Activated CD4-positive, alpha-beta T cell treated with anti-CD3 and anti-CD28 coated beads for 24 hours (primary cell): Measurements from ENCODE around the gene IL1RAPL1.

ENCODE experiments used
- DNase-seq, 2 donors: peaks; one replicate each; pipeline ENCODE4 v3.0.0-alpha.2; 2020; ENCODE audit warnings: low read depth in 2 of 2

The IL1RAPL1 gene

DNA sequence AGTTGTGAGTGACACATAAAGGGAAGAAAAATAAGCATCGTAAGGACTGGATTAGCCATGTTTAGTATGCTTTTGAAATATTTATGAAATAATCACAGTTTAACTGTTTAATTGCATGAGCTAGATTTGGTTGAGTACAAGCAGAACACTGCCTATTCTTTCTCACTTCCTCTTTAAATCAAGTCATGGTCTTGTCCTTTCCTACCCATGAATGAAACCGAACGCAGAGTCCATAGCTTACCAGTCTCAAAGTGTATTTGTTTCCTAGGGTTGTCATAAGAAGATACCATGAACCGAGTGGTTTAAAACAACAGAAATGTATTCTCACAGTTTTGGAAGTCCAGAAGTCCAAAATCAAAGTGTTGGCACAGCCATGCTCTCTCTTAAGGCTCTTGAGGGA lies 944.1 kb downstream of the IL1RAPL1 start:
- DNase-seq, result no peak

DNA sequence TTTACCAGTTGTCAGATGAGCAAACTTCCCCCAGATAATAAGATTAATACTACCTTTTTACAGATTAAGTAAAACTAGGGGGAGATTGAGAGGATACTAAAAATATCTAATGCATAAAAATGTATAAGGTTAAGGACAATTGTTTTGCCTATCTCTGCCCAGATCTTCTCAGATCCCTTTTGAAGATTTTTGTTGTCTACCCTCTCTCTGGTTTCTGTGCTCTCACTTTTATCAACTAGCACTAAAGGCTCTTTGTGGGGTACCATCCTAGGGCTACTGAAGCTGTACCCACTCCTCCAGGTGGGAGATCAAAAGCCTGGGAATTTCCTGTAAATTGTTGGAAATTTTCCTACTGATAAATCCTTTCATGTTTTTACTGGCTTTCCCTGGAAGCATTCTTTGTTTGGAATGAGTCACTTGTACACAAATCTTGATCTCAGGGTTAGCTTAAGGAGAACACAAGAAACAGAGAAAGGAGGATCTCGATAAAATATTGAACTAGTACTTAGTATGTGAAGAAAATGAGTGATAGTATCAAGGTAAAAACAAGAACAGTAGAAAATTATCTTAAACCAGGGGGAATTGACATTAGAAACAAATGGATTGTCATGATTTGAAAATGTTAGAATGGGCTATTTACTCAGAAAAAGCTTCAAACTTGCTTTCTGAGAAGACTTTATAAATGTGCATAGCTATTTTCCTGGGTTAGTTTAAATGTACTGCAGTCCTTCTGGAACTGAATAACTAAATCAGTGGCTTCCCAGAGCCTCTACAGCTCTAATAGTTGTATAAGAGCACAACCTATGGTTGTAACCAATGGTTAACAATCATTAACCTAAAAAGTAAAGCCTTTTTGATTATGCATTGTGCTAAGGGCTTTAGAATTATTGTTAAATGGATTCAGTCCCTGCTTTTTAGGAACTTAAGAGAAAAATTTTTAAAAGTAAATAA lies 948.2 kb downstream of the IL1RAPL1 start:
- no peak for DNase-seq

DNA sequence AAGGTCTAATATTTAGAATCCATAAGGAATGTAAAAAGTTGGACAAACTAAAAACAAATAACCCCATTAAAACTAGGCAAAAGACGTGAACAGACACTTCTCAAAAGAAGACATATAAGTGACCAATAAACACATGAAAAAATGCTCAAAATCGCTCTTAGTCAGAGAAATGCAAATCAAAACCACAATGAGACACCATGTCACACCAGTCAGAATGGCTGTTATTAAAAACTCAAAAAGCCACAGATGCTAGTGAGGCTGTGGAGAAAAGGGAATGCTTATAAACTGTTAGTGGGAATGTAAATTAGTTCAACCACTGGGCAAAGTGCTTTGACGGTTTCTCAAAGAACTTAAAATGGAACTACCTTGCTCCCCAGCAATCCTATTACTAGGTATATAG lies 953.8 kb downstream of the IL1RAPL1 start:
- DNase-seq, result no peak

DNA sequence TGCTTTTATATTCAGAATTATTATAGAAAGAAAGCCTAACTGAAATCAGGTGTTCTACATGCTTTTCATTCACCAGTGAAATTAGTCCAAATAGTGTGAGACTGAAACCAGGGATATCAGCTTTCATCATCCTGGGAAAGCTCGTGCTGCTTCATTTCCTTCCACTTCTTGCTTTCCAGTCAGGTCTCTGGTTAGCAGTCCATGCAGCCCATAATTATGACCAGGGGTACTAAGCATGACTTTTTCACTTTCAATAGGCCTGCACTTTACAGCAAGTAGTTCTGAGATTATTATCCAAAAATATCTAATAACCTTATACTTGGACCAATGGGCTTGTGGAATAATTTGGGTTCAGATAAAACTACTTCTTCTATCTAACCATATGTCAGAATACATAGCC lies 954.9 kb downstream of the IL1RAPL1 start:
- no peak for DNase-seq

DNA sequence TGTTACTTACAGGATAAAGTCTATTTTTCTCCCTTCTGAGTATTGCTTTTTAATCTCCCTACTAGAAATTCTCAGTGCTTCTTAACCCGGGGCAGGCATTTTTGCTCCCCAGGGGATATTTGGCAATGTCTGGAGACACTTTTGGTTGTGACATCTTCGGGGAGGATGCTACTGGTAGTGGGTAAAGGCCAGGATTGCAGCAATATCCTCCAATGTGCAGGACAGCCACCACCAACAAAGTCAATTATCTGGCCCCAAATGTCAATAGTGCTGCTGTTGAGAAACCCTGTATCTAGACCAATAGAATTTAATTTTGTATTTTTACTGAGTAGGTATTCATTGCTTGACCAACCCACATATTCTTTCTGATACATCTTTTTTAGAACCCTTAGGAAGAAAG lies 958.6 kb downstream of the IL1RAPL1 start:
- no peak for DNase-seq

DNA sequence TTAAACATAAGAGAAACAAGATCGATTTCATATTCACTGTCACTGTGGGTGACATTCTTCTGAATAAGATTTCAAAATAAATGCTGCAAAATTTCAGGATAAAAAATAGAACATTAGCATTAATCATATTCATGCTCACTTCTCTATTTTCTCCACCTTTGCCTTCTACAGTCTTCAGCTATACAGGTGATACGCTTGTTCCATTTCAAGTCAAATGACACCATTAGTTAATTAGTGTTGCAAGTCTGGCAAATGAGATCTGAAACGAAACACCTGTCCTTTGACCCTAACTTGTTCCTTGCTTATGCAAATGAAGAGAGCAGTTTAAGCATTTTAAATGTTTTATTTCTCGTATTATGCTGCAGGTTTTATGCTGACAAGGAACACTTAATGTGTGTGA lies 960.6 kb downstream of the IL1RAPL1 start:
- DNase-seq, result no peak

DNA sequence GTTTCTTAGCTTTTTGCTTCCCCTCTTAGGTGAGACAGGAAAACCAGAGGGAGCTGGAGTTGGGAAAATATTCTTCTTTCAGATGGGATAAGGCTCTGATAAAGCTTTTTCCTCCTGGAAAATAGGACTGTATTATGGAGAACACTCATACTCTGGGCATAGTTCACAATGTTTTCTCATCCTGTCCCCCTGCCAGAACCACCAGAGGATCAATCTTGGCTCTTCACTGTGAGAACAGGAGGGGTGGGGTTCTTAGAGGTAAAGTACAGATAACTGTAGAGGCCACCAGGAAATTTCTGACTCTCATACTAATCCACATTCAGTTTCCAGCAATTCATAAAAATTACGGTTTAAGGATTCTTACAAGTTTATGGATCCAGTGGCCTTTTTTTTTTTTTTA lies 966.3 kb downstream of the IL1RAPL1 start:
- DNase-seq, result no peak

DNA sequence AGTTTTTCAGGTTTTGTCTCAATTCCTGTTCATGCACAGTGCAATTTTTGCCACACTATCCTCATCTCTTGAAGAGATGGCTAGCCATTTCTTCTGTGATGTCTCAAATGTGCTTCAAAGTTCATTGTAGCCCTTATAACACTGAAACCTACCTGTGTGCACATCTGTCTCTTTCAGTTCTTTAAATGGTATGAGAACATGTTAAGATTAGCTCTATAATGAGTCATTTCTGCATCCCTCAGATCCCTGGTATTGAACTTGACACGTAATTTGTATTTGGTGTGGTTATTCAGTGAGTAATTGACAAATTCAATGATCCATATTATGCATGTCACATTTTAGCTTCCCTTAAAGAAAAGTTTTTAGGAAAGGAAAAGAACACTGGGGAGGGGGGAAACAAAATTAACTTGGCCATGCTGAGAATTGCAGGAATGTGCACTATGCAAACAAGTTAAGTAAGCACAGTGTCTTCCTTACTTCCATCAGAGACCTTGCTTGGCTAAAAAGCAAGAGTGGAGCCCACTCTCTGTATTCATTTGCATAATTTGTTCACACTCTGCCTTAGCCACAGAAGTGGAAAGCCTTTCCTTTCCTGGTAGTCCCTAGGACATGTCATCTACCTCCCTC lies 968.3 kb downstream of the IL1RAPL1 start:
- DNase-seq, result no peak

DNA sequence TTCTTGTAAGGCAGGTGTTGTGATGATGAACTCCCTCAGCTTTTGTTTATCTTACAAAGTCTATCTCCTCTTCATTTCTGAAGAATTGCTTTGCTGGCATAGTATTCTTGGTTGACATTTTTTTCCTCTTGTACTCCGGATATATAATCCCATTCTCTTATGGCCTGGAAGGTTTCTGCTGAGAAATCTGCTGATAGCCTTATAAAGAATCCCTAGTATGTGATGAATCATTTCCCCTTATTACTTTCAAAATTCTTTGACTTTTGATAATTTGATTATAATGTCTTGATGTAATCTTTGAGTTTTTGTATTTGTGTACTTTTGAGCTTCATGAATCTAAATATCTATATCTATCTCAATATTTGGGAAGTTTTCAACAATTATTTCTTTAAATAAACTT lies 972.8 kb downstream of the IL1RAPL1 start:
- no peak for DNase-seq

DNA sequence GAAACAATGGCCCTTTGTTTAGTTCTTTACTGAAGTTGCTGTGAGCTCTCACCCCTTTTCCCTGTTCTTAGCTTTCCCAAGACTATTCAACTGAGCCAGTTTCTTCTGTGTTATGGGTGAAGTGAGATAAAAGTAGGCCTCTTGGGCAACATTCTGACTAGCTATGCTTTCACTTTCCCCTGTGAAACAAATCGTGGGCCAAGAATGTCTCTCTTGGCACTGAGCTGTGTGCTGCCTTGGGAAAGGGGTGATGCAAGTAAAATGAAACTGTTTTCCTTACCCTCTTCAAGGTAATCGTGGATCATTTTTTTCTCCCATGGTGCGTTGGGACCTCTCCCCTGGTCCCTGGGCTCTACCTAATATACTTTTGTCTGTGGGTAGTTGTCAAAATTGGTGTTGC lies 974.2 kb downstream of the IL1RAPL1 start:
- no peak for DNase-seq

DNA sequence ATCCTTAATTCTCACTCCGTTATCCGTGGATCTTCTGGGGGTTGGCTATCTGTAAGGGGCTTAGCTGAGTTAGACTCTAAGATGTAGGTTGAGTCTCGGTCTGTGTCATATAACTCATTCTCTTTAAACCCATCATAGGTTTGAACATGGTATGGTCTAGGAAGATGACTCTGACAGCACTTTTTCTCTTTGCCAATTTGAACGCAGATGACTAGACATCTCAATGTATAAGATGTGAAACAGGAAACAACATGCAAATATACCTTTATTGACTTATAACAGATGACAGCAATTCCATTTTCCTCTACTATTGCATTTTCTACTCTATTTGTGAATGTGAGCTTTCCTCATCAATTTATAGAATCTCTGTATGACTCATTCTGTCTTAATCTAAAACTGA lies 993.3 kb downstream of the IL1RAPL1 start:
- no peak for DNase-seq

DNA sequence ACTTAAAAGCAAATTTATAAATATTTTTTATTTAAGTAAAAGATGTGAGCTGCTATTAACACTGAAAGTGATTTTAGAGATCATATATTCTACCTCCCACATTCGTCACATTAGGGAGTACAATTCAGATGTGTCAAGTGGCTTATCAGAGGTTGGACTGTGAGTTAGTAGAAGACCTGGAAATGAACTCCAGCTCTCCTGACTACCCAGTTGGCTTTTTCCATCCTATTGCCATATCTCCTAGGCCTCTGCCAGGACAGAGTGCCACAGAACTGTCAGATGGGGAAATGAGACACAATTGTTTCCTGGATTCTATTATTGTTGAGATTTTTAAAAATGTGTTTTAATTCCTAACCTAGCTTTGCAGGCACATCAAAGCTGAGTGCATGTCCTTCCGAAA lies 994.0 kb downstream of the IL1RAPL1 start:
- no peak for DNase-seq

DNA sequence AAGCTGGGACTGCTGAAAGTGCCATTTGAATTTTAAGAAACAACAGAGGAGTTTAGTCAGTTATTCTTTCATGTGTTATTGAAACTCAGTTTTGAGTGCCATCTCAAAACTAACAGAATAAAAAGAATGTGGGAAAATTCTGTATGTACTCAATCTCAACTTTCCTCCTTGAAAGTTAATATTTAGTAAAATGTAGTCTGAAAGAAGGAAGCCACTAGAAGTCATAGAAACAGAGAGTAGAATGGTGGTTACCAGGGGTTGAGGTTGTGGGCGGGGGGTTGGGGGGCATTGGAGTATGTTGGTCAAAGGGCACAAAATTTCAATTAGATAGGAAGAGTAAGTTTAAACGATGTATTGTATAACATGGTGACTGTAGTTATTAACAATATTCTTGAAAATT lies 999.9 kb downstream of the IL1RAPL1 start:
- no peak for DNase-seq

DNA sequence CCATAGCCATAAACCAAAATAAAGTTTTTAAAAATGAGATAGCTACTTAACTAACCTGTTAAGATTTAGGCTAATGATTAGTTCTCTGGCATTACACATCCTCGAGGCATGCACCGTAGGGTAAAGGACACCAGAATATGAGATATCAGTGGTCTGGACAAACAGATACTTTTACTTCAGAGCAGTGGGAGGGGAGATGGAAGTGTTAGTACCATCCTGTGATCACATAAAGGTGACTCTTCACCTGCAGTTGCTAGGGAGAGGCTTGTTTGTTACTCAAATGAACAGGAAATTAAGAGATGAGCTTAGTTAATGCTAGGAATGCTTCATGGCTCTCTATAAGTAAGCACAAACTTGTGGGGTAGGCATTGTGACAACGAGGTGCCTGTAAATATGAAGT lies 1003.7 kb downstream of the IL1RAPL1 start:
- no peak for DNase-seq

DNA sequence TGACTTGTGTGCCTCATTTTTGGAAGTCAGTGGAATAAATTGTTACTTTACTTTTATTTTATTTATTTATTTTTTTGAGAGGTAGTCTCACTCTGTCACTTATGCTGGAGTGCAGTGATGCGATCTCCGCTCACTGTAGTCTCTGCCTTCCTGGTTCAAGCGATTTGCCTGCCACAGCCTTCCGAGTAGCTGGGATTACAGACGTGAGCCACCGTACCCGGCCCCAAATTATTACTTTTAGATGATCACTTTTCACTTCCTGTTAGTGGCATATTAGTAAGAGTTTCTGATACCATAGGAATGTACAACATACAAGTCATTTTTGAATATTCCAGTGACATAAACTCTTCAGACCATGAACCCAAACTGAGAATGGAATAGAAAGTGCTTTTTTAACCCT lies 1017.1 kb downstream of the IL1RAPL1 start:
- no peak for DNase-seq

DNA sequence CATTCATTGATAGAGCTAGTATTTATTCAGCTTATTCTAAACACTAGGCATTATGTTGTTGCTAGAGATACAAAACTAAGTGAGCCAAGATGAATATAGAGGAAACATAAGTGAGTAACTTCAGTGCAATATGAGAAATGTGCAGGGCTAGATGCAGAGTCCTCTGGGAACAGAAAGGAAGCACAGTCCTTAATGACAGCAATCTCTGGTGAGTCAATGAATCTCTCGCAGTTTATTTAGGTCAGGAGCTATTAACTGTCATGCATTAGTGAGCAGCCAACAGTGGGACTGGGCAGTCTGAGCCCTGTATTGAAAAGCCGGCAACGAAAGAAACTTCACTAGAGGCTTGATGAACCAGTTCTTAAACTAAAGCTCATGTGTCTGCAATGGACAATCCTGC lies 1030.0 kb downstream of the IL1RAPL1 start:
- DNase-seq, result no peak

DNA sequence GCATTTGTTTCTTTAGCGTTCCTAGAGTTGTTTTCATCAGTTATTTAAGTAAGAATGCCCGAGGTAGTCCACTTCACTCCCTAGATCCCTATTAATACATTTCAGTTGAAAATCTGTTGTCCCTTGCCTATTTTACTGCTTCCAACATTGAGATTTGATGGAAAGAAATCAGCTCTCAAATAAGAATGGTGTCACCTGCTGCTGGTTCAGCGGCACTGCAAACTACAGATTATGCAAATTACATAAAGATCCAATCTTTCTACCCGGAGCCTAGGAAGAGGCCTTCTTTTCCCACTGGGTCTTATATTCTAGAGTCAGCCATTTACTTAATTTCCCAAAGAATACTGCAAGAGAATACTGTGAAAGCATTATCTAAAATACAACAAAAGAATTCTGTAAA lies 1030.5 kb downstream of the IL1RAPL1 start:
- no peak for DNase-seq

DNA sequence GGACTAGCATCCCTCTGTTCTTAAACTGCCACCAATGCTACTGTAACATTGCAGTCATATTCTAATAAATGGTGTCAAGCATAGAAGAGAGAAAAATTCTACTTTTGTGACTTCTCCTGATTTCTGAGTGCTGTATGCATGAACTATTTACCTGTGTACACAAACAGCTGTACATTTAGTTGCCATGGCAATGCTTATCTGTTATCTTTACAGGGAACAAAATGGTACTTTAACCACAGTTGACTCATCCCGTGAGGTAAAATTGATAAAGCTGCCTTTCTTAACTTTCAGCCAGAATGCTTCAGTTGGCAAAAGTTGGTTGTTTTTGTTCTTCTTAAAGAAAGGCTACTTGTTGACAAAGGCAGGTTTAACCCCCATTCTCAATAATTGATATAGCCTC lies 1040.6 kb downstream of the IL1RAPL1 start:
- DNase-seq, result no peak

DNA sequence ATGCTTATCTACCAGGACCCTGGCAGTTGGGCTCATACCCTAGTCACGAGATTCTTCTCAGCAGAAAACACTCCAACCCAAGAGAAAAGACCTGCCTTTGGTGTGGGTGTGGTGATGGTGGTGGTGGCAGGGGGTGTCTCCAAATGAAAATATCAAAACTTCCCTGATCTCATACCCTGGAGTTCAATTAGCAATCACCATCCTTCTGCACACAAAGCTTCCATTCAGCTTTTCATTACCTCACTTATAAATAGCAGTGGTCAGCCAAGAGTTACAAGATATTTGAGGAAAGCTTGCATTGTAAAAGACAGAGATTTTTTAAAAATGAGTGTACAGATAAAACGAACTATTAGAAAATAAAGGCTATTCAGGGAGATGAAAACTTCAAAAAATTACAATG lies 1047.3 kb downstream of the IL1RAPL1 start:
- no peak for DNase-seq

DNA sequence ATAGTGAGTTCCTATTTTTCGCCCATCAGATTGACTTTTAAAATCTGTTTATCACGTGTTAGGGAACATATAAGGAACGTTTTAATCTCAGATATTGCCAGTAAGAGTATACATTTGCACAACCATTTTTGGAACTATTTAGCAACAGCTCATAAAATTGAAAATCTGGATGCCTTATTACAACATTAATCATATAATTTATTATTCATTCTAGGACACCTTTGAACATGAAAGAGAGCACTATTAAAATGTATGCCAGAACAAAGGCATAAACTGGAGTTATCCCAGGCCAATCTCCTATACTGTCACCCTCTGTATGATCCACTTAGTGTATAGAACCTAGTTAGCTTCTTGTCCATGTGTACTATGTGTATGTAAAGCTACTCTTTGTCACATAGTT lies 1049.1 kb downstream of the IL1RAPL1 start:
- no peak for DNase-seq

DNA sequence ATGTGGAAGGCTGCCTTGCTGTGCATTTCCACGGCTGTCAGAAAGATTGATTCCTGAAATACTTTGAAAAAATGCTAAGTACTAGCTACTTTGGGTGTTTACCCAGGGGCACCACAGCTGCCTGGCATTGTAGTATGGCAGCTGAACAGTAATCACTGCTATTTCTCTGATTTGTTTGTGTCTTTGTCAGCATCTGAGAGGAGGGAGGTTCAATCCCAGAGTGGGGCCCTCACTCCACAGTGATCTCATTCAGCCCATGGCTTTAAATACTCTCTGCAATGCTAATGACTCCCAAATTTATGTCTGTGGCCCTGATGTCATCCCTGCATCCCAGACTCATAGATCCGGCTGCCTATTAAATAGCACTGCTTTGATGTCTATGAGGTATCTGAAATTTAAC lies 1052.9 kb downstream of the IL1RAPL1 start:
- no peak for DNase-seq

DNA sequence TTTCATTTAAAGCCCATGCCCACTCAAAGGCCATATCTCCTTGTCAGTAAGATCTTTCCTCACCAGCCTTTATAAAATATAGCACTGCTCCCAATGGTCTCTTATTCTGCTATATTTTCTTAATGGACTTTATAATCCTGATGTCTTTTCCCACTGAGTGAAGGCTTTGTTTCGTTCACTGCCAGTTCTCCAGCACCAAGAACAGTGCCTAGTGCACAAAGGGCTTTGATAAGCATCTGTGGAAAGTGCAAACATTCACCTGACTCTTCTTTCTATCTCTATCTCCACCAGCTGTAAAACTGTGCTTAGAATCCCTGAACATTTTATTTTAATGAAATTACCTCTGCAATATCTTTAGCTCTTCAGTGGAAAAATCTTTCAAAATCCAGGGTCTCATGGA lies 1054.2 kb downstream of the IL1RAPL1 start:
- no peak for DNase-seq

DNA sequence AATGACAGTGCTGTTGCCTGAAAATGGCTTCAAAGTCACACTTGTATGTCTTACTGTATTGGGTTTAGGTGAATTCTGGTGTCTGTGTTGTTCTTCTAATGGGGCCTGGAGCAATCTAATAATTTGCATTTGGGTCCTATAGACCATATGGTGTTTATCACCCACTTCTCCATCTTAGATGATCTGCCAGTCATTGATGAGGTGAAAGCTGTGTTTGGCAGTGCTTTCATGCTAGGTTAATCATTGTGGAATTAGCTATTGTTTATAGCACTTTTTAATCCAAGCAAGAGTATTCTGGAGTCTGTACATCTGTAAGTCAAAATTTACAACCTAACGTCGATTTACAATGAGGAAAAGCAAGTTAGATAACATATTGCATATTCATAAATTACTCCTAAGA lies 1055.9 kb downstream of the IL1RAPL1 start:
- no peak for DNase-seq
